LNCaP clone FGC (cell line): ENCODE data around the gene SETD6.

Source experiments
- DNase-seq: peaks from one replicate; pipeline ENCODE4 v3.0.0-alpha.2; 2011; ENCODE audit warnings: low read depth
- H3K4me3 ChIP-seq: 2 replicates; pipeline ENCODE4 v1.5.1; 2011; ENCODE audit warnings: mild to moderate bottlenecking, low read depth, low read length, control low read depth
- TF ChIP-seq, protein P1 (sequence below): IDR thresholded peaks from 2 replicates; pipeline ENCODE4 v1.5.1; 2012; ENCODE audit warnings: mild to moderate bottlenecking; ENCODE audit not compliant: control insufficient read depth, insufficient read depth; ENCODE audit errors: extremely low read depth

Gene SETD6, protein sequence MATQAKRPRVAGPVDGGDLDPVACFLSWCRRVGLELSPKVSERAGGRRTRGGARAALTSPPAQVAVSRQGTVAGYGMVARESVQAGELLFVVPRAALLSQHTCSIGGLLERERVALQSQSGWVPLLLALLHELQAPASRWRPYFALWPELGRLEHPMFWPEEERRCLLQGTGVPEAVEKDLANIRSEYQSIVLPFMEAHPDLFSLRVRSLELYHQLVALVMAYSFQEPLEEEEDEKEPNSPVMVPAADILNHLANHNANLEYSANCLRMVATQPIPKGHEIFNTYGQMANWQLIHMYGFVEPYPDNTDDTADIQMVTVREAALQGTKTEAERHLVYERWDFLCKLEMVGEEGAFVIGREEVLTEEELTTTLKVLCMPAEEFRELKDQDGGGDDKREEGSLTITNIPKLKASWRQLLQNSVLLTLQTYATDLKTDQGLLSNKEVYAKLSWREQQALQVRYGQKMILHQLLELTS

GRCh38 chr16:58515125-58515870 is at the start of gene SETD6:
Gene SETD6, plus strand, starts transcription at chr16:58515517. Its CDS starts 21 bp downstream, at chr16:58515538.
- H3K4me3 ChIP-seq, result peak within 1 kb of the TSS; percentile 67
- DNase-seq, result peak; percentile 89
- TF ChIP-seq, protein P1, sequence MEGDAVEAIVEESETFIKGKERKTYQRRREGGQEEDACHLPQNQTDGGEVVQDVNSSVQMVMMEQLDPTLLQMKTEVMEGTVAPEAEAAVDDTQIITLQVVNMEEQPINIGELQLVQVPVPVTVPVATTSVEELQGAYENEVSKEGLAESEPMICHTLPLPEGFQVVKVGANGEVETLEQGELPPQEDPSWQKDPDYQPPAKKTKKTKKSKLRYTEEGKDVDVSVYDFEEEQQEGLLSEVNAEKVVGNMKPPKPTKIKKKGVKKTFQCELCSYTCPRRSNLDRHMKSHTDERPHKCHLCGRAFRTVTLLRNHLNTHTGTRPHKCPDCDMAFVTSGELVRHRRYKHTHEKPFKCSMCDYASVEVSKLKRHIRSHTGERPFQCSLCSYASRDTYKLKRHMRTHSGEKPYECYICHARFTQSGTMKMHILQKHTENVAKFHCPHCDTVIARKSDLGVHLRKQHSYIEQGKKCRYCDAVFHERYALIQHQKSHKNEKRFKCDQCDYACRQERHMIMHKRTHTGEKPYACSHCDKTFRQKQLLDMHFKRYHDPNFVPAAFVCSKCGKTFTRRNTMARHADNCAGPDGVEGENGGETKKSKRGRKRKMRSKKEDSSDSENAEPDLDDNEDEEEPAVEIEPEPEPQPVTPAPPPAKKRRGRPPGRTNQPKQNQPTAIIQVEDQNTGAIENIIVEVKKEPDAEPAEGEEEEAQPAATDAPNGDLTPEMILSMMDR, result 0 out of 2 replicates have a peak, but pooled peaks have one; percentile 7

- H3K4me3 ChIP-seq, result no peak overlapping the region
- no peak for DNase-seq
- TF ChIP-seq, protein P1, result no peak
Measured at GRCh38 chr16:58465817-58466216, 49.5 kb upstream of the SETD6 start.

DNA sequence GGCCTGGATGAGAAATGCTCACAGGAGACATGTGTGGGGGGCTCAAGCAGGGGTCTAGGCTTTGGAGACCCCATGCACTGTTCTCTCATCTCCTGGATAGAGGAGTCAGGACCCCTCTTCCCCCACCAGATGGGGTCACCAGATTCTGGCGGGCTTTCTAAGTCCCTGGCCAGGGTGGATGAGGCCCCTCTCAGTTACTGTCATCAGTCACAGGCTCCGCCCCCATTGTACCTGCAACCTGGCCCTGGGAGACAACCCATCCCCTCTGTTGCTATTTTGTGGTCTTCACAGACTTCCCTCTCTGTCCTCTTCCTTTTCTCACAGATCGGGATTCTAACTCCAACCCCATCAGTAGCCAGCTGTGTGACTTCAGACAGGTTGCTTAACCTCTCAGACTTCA is 48.9 kb upstream of the SETD6 start:
- TF ChIP-seq, protein P1, result no peak
- no peak for DNase-seq
- H3K4me3 ChIP-seq, result no peak overlapping the region

- TF ChIP-seq, protein P1, result no peak
- DNase-seq, result no peak
- no peak overlapping the region for H3K4me3 ChIP-seq
Measured at GRCh38 chr16:58467905-58468304, 47.4 kb upstream of the SETD6 start.

DNA sequence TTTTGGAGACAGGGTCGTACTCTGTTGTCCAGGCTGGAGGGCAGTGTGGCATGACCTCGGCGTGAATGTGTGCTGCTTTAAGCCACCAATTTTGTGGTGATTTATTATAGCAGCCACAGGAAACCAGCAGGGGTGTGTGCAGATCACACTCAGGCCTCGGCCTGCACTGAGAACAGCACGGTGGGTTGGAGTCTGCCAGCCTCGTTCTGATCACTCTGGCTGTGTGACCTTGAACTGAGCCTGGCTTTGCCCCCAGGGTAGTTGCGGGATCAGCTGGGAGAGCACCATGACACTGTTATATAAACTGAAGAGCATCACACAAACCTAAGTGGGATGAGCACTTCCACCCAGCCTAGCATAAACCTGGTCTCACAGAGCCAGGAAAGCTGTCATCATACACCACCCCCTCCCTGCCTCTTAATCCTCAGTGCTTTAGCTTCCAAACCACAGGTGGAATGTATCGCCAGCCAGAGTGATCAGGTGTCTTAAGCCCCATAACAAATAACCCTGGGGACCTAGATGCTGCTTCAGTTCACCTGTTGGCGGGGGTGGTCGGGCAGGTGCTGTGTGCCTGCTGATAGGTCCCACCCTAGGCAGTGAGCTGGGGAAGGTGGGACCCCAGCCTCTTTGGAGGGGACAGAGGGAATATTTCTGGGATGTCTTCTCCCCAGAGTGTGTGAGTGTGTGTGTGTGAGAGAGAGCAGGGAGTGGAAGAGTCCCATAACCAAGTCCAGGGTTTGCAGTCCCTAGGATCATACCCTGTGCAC is 43.9 kb upstream of the SETD6 start:
- DNase-seq, result no peak
- TF ChIP-seq, protein P1, result no peak
- no peak overlapping the region for H3K4me3 ChIP-seq

DNA sequence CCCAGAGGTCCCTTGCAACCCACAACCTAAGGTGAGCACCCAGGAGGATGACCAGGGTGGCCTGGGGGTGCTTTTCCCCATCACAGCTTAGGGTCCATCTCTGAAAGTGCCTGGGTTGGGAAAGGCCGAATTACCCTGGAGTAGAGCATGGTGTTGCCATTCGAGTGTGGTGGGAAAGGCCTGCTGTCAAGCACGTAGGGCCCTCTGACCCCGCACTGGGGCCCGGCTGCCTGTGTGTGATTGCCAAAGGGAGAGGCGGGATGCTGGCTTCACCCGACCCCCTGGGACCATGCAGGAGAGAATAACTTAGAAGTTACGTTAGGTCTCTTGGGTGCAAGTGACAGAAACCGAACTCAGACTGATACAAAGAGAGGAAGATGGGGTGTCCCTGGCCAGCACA is 43.1 kb upstream of the SETD6 start:
- no peak overlapping the region for H3K4me3 ChIP-seq
- TF ChIP-seq, protein P1, result no peak
- no peak for DNase-seq
